ENCODE measurements around the gene KCNG1.
A peak's percentile ranks its signal among the peaks of the same experiment; 100 is the strongest.

The KCNG1 gene

GRCh38 chr20:51034988-51035656 lies 12.2 kb upstream of the KCNG1 start:
- no peak for DNase-seq (ENCODE audit: low spot score)

- DNase-seq (ENCODE audit: low spot score): no peak
These were observed 11.6 kb upstream of the KCNG1 start for GRCh38 chr20:51034476-51034875.

GRCh38 chr20:51029963-51030920 lies 7.3 kb upstream of the KCNG1 start:
- no peak for DNase-seq (ENCODE audit: low spot score)

GRCh38 chr20:51029556-51029955 lies 6.6 kb upstream of the KCNG1 start:
- DNase-seq (ENCODE audit: low spot score): no peak

- no peak for DNase-seq (ENCODE audit: low spot score)
These were observed 5.8 kb upstream of the KCNG1 start for GRCh38 chr20:51028616-51029212.

GRCh38 chr20:51027035-51027795 lies 4.3 kb upstream of the KCNG1 start:
- no peak for DNase-seq (ENCODE audit: low spot score)

GRCh38 chr20:51026269-51026668 lies 3.4 kb upstream of the KCNG1 start:
- DNase-seq (ENCODE audit: low spot score): no peak

GRCh38 chr20:51024761-51025160 lies 1.9 kb upstream of the KCNG1 start:
- no peak for DNase-seq (ENCODE audit: low spot score)

GRCh38 chr20:51023617-51024155 lies 779 bp upstream of the KCNG1 start:
- no peak for DNase-seq (ENCODE audit: low spot score)

- DNase-seq (ENCODE audit: low spot score): no peak
These were observed 592 bp downstream of the KCNG1 start for GRCh38 chr20:51022227-51022802.

- no peak for DNase-seq (ENCODE audit: low spot score)
These were observed 1.6 kb downstream of the KCNG1 start for GRCh38 chr20:51021067-51022025.

GRCh38 chr20:51020657-51021056 lies 2.2 kb downstream of the KCNG1 start:
- no peak for DNase-seq (ENCODE audit: low spot score)

- no peak for DNase-seq (ENCODE audit: low spot score)
These were observed 3.0 kb downstream of the KCNG1 start for GRCh38 chr20:51019656-51020592.

- no peak for DNase-seq (ENCODE audit: low spot score)
These were observed 5.7 kb downstream of the KCNG1 start for GRCh38 chr20:51017251-51017650.

GRCh38 chr20:51016521-51016920 lies 6.4 kb downstream of the KCNG1 start:
- no peak for DNase-seq (ENCODE audit: low spot score)

GRCh38 chr20:51014797-51015722 lies 7.8 kb downstream of the KCNG1 start:
- peak; percentile 6 for DNase-seq (ENCODE audit: low spot score)

GRCh38 chr20:51013577-51014330 lies 9.2 kb downstream of the KCNG1 start:
- DNase-seq (ENCODE audit: low spot score): no peak

Data from hematopoietic multipotent progenitor cell treated with erythropoietin and hydrocortisone succinate and interleukin-3 and kit ligand, for 15 days (in vitro differentiated cells).